Stimulated activated CD8-positive, alpha-beta memory T cell treated with anti-CD3 and anti-CD28 coated beads, Interleukin-4, amount 100 ng/mL, for 1 hour (primary cell): ENCODE measurements around the gene RHOBTB3.
"Not testable (repeated sequence)": the region's sequence is repeated elsewhere in the genome, so short reads cannot be mapped to it uniquely, and the experiment has no call there.

Experiments
- DNase-seq, 2 donors: peaks; one replicate each; pipeline ENCODE4 v3.0.0-alpha.2; 2020; ENCODE audit warnings: low read depth in 2 of 2, low spot score in 1 of 2

Gene RHOBTB3

GRCh38 chr5:95798048-95798447 is 66.9 kb downstream of the RHOBTB3 start:
- DNase-seq = no peak

DNA sequence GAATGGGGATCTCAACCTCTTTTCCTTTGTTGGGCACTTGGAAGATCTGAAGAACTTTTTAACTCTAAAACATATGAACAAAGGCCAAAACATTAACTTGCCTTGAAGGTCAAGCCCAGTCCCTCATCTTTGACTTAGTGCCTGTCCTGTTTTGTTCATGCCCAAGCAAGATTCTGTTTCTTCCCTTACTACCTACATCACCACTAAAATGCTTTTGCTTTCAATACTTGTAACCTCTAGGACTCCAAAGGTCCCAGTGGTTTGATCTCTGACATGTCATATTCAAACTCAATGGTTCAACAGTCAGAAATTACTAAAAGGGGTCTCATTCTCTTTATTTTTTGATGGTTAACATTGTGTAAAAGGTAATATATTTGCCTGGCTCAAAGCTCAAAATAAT is 67.4 kb downstream of the RHOBTB3 start:
- no peak for DNase-seq

- no peak for DNase-seq
These were observed 68.2 kb downstream of the RHOBTB3 start for GRCh38 chr5:95799191-95799835.

DNA sequence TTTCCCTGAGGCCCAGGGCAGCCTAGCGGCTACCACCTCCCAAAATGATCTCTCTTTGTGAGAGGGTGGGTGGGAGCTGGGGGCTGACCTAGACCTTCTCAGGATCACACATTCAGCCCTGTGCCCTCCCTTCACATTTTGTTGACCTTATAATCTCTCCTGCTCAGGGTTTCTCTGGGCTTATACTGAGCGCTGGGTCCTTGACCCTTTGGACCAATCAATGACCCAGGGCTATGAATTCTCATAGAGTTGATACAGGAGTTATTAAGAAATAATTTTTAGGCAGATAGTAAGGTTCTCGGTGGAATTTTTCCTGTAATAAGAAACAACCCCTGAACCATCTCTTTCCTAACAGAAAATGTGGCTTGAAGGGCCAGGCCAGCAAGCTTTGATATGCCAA is 69.4 kb downstream of the RHOBTB3 start:
- no peak for DNase-seq

DNA sequence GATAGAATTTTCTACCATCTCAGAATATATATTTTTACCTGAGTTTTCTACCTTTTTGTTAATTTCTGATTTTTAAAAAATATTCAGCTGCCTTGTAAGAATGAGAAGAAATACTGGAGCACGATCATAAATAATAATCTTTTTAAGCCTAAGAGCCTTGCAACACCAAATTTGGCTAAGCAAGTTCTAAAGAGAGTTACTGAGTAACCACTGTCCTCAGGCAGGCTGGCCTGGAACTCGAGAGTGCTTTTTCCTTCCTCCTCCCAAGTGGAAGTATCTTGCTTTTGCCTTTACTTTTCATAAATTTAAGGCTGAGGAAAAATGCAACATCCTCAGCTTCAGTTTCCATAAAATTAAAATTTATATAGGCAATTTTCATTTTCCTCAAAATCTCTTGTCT is 70.4 kb downstream of the RHOBTB3 start:
- DNase-seq = no peak

DNA sequence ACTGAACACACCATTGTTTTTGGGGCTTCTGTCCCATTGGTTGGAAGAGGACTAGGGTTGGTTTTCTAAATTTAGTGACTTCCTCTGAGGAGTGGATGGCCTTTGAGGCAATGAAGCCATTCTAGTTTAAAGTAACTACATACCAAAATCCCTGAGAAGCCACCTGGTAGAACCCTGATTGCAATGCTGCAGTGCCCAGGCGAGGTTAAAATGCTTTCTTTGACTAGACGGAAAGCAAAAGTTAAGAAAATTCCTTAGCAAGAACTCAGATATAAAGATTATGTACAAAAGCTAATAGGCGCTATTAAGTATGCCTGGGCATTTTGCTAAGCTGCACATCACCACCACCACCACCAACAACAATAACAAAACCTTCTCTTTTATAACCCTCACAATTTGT is 70.8 kb downstream of the RHOBTB3 start:
- DNase-seq = no peak

DNA sequence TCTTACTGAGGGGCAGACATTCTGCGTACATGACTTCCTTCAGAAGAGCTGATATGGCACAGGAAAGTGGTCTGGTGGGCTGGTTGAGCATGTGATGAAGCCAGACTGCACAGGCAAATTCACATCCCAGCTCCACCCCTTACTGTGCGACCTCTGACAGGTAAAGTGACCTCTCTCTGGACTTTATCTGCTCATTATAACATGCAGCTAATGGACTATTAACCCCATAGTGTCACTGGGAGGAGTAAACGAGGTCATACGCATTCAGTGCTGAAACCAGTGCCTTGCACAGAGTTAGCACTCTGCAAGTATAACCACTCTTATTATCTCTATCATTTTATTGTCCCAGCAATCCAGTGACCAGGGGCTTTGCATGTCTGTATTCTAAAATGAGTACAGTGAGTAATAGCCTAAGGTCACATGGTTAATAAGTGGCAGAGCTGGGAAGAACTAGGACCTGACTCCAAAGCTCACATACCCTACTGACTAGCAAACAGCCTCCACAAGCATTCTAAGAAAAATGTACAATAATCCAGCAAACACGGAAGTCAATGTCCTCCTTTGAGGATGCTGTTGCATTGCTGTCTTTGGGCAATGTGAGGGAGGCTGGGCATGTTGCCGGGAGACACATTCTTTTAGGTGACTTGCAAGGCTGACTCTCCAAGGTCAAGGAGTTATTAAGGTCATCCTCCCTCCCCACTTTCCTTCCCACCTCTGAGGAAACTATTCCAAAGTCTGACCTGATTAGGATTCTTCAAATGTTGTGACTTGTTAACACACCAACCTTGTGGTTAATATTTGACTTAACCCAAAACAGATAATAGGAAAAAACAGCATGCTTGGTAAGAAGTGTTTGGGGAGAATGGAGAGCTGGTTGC is 72.4 kb downstream of the RHOBTB3 start:
- DNase-seq = no peak

DNA sequence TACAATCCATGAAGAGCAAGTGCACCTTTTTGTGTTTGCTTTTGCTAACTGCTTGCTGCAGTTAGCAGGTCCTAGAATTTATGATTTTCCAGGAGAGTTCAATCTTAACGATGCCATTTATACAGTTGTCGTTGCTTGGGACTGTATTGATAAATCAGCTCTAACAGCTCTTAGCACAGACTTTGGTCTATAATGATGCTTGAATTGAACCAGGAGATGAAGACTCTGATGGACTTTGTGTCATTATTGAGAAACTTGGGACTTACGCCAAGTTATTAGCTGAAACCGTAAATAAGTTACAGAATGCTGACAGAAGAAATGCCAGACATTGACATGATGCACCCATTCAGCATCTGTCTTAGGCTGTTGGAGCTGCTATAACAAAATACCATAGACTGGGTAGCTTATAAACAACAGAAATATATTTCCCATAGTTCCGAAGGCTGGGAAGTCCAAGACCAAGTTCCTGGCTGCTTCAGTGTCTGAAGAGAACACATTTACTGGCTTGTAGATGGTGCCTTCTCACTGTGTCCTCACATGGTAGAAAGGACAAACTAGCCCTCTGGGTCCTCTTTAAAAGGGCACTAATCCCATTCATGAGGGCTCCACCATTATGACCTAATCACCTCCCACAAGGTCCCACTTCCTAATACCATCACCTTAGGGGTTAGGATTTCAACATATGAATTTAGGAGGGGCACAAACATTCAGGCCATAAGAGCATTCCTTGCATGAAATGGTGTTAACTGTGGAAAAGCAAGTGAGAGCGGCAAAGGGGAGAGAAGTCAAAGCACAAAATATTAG is 73.8 kb downstream of the RHOBTB3 start:
- no peak for DNase-seq

- DNase-seq = no peak
These were observed 75.6 kb downstream of the RHOBTB3 start for GRCh38 chr5:95806687-95807086.

- DNase-seq = no peak
These were observed 77.0 kb downstream of the RHOBTB3 start for GRCh38 chr5:95808013-95808685.

DNA sequence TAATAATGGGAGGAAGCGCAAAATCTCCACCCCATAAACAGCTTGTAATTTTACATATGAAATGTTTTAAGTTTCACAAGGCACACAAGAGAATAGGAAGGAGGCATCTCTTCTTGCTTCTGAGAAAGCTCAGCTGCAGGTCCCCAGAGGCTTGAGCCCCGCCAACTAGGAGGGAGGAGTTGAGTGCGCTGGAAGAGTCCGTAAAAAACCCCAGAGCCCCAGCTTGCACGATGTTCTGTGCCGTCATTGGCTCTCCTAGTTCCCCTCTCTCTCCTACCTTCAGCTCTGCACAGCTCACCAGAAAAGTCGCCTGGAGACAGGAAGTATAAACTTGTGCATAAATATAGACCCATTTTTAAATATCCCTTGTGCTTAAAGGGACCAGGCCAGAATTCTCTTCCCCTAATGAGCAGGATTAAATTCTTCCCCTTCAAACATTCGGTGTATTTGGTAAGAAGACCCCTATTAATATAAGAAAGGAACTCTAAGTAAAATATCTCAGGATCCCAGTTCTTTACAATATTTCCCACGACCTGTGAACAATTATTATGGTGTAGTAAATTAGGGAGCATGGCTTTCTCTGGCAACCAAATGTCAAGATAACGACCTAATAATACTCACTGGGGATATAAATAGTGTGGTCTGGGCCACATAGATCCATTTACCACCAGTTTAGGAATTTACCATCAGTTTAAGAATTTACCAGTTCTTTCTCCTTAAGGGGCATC is 77.7 kb downstream of the RHOBTB3 start:
- DNase-seq = peak; percentile 38 to 59

GRCh38 chr5:95809414-95809960 is 78.4 kb downstream of the RHOBTB3 start:
- no peak for DNase-seq

GRCh38 chr5:95810305-95811125 is 79.4 kb downstream of the RHOBTB3 start:
- no peak for DNase-seq

DNA sequence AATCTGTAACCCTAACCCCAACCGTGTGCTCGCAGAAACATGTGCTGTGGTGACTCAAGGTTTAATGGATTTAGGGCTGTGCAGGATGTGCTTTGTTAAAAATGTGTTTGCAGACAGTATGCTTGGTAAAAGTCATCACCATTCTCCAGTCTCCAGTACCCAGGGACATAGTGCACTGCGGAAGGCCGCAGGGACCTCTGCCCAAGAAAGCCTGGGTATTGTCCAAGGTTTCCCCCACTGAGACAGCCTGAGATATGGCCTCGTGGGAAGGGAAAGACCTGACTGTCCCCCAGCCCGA is 79.9 kb downstream of the RHOBTB3 start:
- not testable (repeated sequence) for DNase-seq

- DNase-seq = not testable (repeated sequence)
These were observed 80.4 kb downstream of the RHOBTB3 start for GRCh38 chr5:95811461-95812073.

DNA sequence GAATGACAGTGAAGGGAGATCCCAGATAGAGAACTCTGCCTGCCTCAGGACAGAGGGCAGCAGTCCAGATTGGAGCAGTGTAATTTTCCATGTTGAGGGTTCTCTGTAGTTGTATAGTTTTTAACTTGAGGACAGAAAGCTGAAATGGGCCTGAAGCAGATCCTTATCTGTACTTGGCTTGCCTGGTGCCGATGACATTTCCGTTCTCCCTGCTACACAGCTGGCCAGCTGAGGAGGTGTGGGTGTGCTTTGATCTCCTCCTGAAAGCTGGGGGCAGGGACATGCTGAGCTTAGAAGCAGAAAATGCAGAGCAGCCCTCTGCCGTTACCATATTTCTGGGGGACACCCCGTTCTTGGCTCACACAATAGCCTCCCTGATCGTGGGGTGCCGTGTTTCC is 80.9 kb downstream of the RHOBTB3 start:
- DNase-seq = no peak

- DNase-seq = not testable (repeated sequence)
These were observed 81.9 kb downstream of the RHOBTB3 start for GRCh38 chr5:95813035-95813434.

GRCh38 chr5:95815155-95815729 is 84.1 kb downstream of the RHOBTB3 start:
- no peak for DNase-seq

DNA sequence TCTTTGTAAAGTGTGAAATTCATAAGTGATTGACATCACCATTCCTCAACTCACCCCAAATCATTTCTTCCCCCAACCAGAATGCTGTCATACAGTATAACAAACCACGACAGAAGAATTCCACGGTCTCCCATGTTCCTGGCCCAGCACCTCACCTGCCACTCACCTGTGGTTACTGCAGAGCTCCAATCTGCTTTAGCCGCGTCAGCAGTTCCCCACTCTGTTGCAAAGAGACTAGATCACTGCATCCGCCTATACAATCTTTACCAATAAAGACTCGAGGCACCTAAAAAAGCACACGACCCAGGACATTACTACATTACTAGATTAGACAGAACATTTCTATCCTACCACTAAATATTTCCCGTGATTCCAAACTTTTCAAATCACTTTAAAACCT is 85.2 kb downstream of the RHOBTB3 start:
- no peak for DNase-seq
